WTC11 (cell line): Measurements from ENCODE around the gene ZFHX2.

Experiments used
- ATF3 ChIP-seq: sonication (generic); formaldehyde crosslinking; conservative IDR thresholded peaks from 2 replicates; pipeline ENCODE4 v1.8.1; 2022; ENCODE audit warnings: mild to moderate bottlenecking, missing genetic modification reagents
- CTCF ChIP-seq: fragments of 200-600 bp; IDR thresholded peaks from 2 replicates; pipeline ENCODE4 v1.8.0; 2022; ENCODE audit warnings: antibody characterized with exemption
- NFYB ChIP-seq: sonication (generic); formaldehyde crosslinking; conservative IDR thresholded peaks from 2 replicates; pipeline ENCODE4 v1.8.0; 2022; ENCODE audit warnings: low read depth, missing genetic modification reagents
- NR2C2 ChIP-seq: sonication (generic); formaldehyde crosslinking; IDR thresholded peaks from 2 replicates; pipeline ENCODE4 v1.8.0; 2022; ENCODE audit warnings: mild to moderate bottlenecking, missing genetic modification reagents

- TF ChIP-seq ATF3 (no peak), NR2C2 (CRISPR knock-in tag) (no peak), CTCF (peak; percentile 68), NFYB (CRISPR knock-in tag) (no peak)
Measured at GRCh38 chr14:23588884-23589598, 37.5 kb upstream of the ZFHX2 start.
